Parathyroid adenoma (tissue), 2 donors: ENCODE measurements around the gene ZBTB9.
"Not testable (repeated sequence)": the region's sequence is repeated elsewhere in the genome, so short reads cannot be mapped to it uniquely, and the experiment has no call there.

Experiments used
- H2AFZ ChIP-seq: fragments of 300-600 bp; sonication (generic); one replicate; pipeline ENCODE4 v1.7.0; 2017; ENCODE audit warnings: antibody characterized with exemption, mild to moderate bottlenecking
- H3K27ac ChIP-seq: fragments of 300-600 bp; sonication (generic); one replicate; pipeline ENCODE4 v1.7.0; 2017
- H3K27me3 ChIP-seq: fragments of 300-600 bp; sonication (generic); one replicate; pipeline ENCODE4 v1.7.0; 2017; ENCODE audit warnings: low read length; ENCODE audit not compliant: control insufficient read depth, insufficient read depth
- H3K36me3 ChIP-seq: fragments of 300-600 bp; sonication (generic); one replicate; pipeline ENCODE4 v1.7.0; 2017; ENCODE audit warnings: low read length; ENCODE audit not compliant: control insufficient read depth, insufficient read depth
- H3K4me1 ChIP-seq: fragments of 300-600 bp; sonication (generic); one replicate; pipeline ENCODE4 v1.7.0; 2017; ENCODE audit warnings: control low read depth
- H3K4me2 ChIP-seq: fragments of 300-600 bp; sonication (generic); one replicate; pipeline ENCODE4 v1.7.0; 2017; ENCODE audit warnings: low read length
- H3K4me3 ChIP-seq: fragments of 300-600 bp; sonication (generic); one replicate; pipeline ENCODE4 v1.7.0; 2017; ENCODE audit warnings: low read depth, low read length
- H3K79me2 ChIP-seq: fragments of 300-600 bp; sonication (generic); one replicate; pipeline ENCODE4 v1.7.0; 2017; ENCODE audit warnings: control low read depth
- H3K9ac ChIP-seq: fragments of 300-600 bp; sonication (generic); one replicate; pipeline ENCODE4 v1.7.0; 2017; ENCODE audit warnings: mild to moderate bottlenecking
- H3K9me3 ChIP-seq: fragments of 300-600 bp; sonication (generic); one replicate; pipeline ENCODE4 v1.7.0; 2017; ENCODE audit warnings: low read length; ENCODE audit not compliant: control insufficient read depth
- TF ChIP-seq, protein P1 (sequence below): fragments of 300-600 bp; sonication (generic); IDR thresholded peaks from one replicate; pipeline ENCODE4 v1.7.0; 2017; ENCODE audit warnings: antibody characterized with exemption, mild to moderate bottlenecking
- donor health status: primary hyperparathyroidism.

Gene ZBTB9

DNA sequence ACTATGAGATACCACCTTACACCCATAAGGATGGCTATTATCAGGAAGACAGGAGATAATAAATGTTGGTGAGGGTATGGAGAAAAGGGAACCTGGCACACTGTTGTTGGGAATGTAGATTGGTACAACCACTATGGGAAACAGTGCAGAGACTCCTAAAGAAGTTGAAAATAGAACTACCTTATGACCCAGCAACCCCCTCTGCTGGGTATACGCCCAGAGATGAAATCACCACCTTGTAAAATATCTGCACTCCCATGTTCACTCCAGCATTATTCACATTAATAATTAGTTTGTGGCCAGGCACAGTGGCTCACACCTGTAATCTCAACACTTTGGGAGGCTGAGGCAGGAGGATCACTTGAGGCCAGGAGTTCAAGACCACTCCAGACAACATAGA is 26.8 kb downstream of the ZBTB9 start:
- Histone ChIP-seq H3K79me2 (no peaks in the 10 kb centered on the region), H3K36me3 (no peaks in the 10 kb centered on the region), H3K4me1 (no peaks in the 10 kb centered on the region), H3K4me2 (no peak overlapping the region), H3K9ac (no peak overlapping the region), H3K4me3 (no peak overlapping the region), H2AFZ (no peak overlapping the region), H3K27me3 (no peaks in the 10 kb centered on the region), H3K9me3 (no peaks in the 10 kb centered on the region), H3K27ac (no peak overlapping the region)
- TF ChIP-seq, protein P1, sequence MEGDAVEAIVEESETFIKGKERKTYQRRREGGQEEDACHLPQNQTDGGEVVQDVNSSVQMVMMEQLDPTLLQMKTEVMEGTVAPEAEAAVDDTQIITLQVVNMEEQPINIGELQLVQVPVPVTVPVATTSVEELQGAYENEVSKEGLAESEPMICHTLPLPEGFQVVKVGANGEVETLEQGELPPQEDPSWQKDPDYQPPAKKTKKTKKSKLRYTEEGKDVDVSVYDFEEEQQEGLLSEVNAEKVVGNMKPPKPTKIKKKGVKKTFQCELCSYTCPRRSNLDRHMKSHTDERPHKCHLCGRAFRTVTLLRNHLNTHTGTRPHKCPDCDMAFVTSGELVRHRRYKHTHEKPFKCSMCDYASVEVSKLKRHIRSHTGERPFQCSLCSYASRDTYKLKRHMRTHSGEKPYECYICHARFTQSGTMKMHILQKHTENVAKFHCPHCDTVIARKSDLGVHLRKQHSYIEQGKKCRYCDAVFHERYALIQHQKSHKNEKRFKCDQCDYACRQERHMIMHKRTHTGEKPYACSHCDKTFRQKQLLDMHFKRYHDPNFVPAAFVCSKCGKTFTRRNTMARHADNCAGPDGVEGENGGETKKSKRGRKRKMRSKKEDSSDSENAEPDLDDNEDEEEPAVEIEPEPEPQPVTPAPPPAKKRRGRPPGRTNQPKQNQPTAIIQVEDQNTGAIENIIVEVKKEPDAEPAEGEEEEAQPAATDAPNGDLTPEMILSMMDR: no peak

DNA sequence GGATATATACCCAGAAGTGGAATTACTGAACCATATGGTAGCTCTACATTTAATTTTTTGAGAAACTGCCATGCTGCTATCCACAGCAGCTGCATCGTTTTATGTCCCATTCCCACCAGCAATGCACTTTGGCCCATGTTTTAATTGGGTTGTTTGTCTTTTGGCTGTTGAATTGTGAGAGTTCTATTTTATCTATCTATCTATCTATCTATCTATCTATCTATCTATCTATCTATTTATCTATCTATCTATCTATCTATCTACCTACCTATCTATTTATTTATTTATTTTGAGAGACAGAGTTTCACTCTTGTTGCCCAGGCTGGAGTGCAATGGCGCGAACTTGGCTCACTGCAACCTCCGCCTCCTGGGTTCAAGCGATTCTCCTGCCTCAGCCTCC is 28.2 kb downstream of the ZBTB9 start:
- H2AFZ ChIP-seq, H3K9me3 ChIP-seq, H3K9ac ChIP-seq, H3K4me3 ChIP-seq, H3K27me3 ChIP-seq, H3K79me2 ChIP-seq, H3K27ac ChIP-seq, H3K36me3 ChIP-seq, H3K4me2 ChIP-seq, H3K4me1 ChIP-seq: not testable (repeated sequence)

GRCh38 chr6:33483678-33484077 is 29.3 kb downstream of the ZBTB9 start:
- no peak overlapping the region for H3K4me2 ChIP-seq
- H3K27me3 ChIP-seq: no peaks in the 10 kb centered on the region
- no peak overlapping the region for H3K4me3 ChIP-seq
- TF ChIP-seq, protein P1: no peak
- no peak overlapping the region for H2AFZ ChIP-seq
- no peak overlapping the region for H3K9ac ChIP-seq
- no peak overlapping the region for H3K27ac ChIP-seq
- no peaks in the 10 kb centered on the region for H3K79me2 ChIP-seq
- H3K4me1 ChIP-seq: no peaks in the 10 kb centered on the region
- H3K9me3 ChIP-seq: no peaks in the 10 kb centered on the region
- H3K36me3 ChIP-seq: no peaks in the 10 kb centered on the region

DNA sequence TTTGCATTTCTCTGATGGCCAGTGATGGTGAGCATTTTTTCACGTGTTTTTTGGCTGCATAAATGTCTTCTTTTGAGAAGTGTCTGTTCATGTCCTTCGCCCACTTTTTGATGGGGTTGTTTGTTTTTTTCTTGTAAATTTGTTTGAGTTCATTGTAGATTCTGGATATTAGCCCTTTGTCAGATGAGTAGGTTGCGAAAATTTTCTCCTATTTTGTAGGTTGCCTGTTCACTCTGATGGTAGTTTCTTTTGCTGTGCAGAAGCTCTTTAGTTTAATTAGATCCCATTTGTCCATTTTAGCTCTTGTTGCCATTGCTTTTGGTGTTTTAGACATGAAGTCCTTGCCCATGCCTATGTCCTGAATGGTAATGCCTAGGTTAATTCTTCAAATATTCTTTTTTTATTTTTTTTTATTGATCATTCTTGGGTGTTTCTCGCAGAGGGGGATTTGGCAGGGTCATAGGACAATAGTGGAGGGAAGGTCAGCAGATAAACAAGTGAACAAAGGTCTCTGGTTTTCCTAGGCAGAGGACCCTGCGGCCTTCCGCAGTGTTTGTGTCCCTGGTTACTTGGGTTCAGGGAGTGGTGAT is 30.4 kb downstream of the ZBTB9 start:
- not testable (repeated sequence) for H3K9me3 ChIP-seq, H3K9ac ChIP-seq, H3K4me3 ChIP-seq, H3K4me2 ChIP-seq, H2AFZ ChIP-seq, H3K4me1 ChIP-seq, H3K36me3 ChIP-seq, H3K27me3 ChIP-seq, H3K79me2 ChIP-seq, H3K27ac ChIP-seq

- not testable (repeated sequence) for H3K4me2 ChIP-seq, H3K27me3 ChIP-seq, H3K4me1 ChIP-seq, H3K79me2 ChIP-seq, H3K27ac ChIP-seq, H2AFZ ChIP-seq, H3K4me3 ChIP-seq, H3K9ac ChIP-seq, H3K36me3 ChIP-seq, H3K9me3 ChIP-seq
These were observed 31.3 kb downstream of the ZBTB9 start for GRCh38 chr6:33485680-33486079.

DNA sequence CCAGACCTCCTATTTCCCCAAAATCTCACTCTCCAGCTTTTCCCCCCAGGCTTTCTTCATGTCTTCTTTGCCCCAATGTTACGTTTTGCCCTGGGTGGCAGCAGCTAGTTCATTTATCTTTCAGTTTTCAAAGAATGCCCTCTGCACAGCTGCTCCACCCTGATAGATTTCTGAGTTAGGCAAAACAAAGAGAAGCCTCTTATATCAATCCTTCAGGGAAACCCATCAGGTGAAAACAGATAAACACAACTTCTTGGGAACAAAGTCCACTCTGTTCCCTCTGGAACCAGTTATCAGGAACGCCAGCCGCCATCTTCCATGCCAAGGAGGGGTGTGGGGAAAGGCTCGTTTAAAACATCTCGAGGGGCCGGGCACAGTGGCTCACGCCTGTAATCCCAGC is 34.0 kb downstream of the ZBTB9 start:
- Histone ChIP-seq H3K9me3 (no peaks in the 10 kb centered on the region), H3K27ac (no peak overlapping the region), H3K36me3 (no peaks in the 10 kb centered on the region), H3K4me1 (no peaks in the 10 kb centered on the region), H3K27me3 (no peaks in the 10 kb centered on the region), H3K4me2 (no peak overlapping the region), H3K4me3 (no peak overlapping the region), H3K9ac (no peak overlapping the region), H2AFZ (no peak overlapping the region), H3K79me2 (no peaks in the 10 kb centered on the region)
- TF ChIP-seq, protein P1: no peak
